GM12873 (cell line): ENCODE data around the gene S100A7A.

Experiments used
- TF ChIP-seq, protein P1 (sequence below): IDR thresholded peaks from 2 replicates; pipeline ENCODE4 v1.5.1; 2012; ENCODE audit warnings: low read depth, mild to moderate bottlenecking, moderate library complexity, low read length, control low read depth; ENCODE audit not compliant: insufficient read depth; ENCODE audit errors: missing control alignments

The S100A7A gene

DNA sequence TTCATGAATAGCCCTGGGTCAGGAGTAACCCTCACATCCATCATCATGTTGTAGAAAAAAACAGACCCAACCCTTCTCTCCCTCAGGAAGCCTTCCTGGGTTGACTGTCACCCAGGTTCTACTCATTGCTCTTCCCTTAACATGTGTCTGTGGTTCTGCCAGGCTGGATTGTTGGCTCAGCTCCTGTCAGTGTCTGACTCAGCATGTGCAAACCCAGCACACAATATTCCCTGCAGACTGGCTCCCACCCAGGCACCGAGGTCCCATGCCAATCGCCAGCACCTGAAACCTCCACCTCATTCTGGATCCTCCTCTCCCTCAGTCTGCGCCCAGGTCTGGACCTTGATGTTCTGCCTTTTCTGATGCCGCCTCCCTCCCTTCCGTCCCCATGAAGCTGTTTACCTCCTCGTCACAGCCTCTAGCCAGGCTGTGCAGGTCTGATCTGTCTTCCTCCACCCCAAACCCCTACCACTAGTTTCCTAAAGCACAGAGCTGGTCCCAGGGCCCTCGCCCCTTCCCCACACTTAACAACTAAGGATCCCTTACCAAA lies 21.1 kb upstream of the S100A7A start:
- TF ChIP-seq, protein P1, sequence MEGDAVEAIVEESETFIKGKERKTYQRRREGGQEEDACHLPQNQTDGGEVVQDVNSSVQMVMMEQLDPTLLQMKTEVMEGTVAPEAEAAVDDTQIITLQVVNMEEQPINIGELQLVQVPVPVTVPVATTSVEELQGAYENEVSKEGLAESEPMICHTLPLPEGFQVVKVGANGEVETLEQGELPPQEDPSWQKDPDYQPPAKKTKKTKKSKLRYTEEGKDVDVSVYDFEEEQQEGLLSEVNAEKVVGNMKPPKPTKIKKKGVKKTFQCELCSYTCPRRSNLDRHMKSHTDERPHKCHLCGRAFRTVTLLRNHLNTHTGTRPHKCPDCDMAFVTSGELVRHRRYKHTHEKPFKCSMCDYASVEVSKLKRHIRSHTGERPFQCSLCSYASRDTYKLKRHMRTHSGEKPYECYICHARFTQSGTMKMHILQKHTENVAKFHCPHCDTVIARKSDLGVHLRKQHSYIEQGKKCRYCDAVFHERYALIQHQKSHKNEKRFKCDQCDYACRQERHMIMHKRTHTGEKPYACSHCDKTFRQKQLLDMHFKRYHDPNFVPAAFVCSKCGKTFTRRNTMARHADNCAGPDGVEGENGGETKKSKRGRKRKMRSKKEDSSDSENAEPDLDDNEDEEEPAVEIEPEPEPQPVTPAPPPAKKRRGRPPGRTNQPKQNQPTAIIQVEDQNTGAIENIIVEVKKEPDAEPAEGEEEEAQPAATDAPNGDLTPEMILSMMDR = no peak

DNA sequence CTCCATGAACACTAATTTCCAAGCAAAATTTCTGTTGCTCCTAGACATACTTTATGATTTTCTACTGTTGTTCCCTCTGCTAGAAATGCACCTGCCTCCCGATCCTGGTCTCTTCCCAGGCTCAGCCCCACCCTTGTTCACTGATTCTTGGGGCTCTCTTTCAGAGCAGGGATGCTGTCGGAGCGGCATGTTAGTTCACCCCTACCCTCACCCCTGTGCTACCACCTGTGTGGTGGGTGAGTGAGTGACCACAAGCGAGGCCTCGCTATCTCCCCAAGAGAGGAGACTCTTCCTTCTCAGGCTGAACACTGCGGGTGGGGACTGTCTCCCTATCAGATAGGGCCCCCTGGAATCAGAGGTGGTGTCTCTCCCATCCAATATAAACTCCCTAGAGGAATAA lies 20.5 kb upstream of the S100A7A start:
- TF ChIP-seq, protein P1 = no peak

DNA sequence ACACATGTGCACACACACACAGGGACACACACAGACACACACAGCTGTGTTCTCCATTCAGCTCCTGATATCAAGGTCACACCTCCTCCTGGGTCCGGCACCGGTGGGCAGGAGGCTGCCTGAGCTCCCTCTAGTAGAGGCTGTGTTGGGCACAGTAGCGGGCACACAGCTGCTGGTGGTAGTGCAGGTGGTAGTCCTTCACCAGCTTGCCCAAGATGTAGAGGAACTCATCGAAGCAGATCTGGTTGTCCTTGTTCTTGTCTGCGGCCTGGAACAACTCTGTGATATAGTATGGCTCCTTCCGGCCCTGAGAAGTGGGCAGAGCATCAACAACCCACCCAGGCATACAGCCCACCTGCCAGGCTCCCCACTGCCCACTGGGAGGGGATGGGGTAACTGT lies 19.9 kb upstream of the S100A7A start:
- TF ChIP-seq, protein P1 = no peak

DNA sequence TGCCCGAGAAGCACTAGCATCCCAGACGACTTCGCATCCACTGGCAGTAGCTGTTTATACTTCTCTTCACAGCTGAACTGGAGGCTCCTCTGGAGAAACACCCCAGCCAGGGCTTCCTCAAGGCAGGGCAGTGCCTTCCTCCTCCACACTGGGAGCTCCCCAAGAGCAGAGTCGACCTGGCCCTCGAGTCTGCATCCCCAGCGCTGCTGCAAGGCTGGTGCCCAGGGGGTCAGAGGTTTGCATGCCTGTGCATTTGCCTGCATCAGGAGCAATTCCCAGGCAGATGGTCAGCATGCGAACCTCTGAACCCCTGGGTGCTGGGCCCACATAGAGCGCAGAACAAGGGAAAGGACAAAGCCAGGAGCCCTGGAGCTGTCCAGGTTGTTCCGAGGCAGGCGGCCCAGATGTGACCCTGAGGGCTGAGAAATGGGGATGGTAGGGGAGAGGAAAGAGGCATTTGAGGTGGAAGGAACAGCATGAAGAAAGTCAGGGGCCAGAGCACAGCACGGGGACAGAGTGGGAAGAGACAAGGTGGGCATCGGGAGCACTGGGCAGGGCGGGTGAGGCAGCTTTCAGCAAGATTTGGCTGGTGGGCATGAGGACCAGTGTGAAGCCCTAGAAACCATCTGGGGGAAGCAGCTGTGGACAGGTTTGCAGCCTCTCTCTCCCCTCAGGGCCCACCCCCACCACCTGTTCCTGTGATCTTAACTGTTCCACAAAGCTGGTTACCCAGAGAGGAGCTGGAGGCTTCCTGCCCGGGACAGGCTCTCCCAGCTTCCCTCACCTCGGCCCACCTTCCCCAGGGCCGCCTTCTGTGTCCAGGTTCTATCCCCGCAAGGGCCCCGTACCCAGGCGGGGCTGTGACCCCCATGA lies 19.0 kb upstream of the S100A7A start:
- TF ChIP-seq, protein P1 = no peak

DNA sequence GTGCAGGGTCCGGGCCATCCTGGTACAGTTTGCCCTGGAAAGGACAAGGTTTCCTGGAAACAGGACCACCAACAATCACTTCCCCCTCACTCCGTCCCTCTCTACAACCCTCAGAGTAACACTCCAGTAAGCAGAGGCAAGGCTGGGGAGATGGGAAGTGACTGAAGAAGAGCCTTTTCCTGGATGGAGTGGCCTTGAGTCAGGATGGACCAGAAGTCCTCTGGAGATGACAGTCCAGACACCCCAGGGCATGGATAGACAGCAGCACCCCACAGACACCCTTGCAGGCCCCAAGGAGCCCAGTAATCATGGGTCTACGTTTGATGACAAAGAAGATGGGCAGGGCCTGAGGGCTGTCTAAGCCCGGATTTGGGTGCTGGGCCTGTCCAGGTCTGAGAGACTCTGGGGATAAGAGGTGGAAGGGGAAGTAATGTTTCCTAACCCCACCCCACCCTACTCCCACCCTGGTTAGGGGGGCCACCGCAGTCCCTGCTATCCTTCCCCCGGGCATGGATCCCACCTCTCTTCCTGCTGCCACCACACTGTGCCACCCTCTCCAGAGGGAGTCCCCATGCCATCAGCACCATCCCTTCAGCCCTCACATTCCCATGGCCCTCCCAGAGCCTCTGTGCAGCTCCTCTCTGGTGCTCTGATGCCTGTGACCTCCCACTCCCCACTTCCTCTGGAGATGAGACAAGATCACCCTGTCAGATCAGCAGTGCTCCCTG lies 18.2 kb upstream of the S100A7A start:
- TF ChIP-seq, protein P1 = no peak

DNA sequence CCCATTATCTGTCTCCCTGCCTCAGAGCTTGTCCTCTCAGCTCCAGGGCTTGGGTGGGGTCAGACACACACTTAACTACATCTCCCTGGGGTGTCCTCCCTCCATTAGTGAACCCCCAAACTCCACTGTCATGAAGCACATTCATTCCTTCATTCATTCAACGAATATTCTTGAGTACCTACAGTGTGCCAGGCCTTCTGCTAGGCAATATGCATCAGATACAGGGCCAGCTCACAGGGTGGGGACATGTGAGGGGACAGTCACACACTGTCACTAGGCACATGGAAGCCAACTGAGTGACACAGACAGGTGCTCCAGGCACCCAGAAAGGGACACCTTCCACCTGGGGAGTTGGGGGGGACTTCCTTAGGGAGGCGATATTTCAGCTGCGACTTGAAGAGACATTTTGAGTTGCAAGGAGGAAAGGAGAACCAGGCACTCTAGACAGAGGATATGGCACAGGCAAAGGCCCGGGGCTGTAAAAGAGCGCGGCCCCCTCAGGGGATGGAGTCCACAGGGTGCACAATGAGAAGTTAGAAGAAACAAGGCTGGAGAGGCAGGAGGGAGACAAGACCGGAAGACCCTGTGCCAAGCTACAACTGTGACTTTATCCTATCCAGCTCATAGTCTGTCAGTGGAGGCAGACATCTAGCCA lies 16.8 kb upstream of the S100A7A start:
- TF ChIP-seq, protein P1 = no peak

DNA sequence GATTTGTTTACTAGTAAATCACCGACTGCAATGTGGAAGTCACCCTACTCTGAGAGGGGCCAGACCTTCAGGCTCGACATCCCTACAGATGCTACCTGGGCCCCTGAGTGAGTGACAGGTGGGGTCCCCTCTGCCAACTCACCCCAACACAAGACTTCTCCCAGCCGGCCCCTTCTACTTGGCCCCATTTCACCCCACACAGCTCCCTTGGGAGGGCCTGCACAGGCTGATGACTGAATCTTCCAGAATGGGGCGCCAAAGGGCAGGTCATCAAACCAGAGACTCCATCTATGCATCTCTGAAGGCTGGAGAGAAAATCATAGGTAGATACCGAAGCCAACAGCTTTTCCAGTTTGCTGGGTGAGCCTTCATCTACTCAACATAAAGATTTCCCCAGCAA lies 16.1 kb upstream of the S100A7A start:
- TF ChIP-seq, protein P1 = no peak
